HEK293T (cell line): ENCODE data around the gene ABHD14A.

ENCODE experiments used
- BHLHE40 ChIP-seq: fragments of 450-650 bp; IDR thresholded peaks from 2 replicates; pipeline ENCODE4 v1.6.1; 2016; ENCODE audit warnings: mild to moderate bottlenecking, moderate library complexity, borderline replicate concordance
- CTBP1 ChIP-seq: fragments of 450-650 bp; IDR thresholded peaks from 2 replicates; pipeline ENCODE4 v1.6.1; 2016; ENCODE audit warnings: borderline replicate concordance
- FOXK2 ChIP-seq: fragments of 450-650 bp; IDR thresholded peaks from 2 replicates; pipeline ENCODE4 v1.6.1; 2016; ENCODE audit warnings: mild to moderate bottlenecking
- FOXM1 ChIP-seq: fragments of 450-650 bp; IDR thresholded peaks from 2 replicates; pipeline ENCODE4 v1.6.1; 2017; ENCODE audit warnings: mild to moderate bottlenecking, borderline replicate concordance
- NFRKB ChIP-seq: fragments of 450-650 bp; IDR thresholded peaks from 2 replicates; pipeline ENCODE4 v1.6.1; 2016; ENCODE audit warnings: mild to moderate bottlenecking, moderate library complexity
- SUZ12 ChIP-seq: fragments of 450-650 bp; IDR thresholded peaks from 2 replicates; pipeline ENCODE4 v1.6.1; 2016; ENCODE audit warnings: mild to moderate bottlenecking
- TARDBP ChIP-seq: fragments of 450-650 bp; IDR thresholded peaks from 2 replicates; pipeline ENCODE4 v1.6.1; 2016
- ZNF384 ChIP-seq: fragments of 450-650 bp; IDR thresholded peaks from 2 replicates; pipeline ENCODE4 v1.6.1; 2016

GRCh38 chr3:51948016-51948580 lies 26.8 kb upstream of the ABHD14A start:
- TF ChIP-seq BHLHE40 (no peak), SUZ12 (no peak), FOXM1 (no peak), ZNF384 (no peak), CTBP1 (no peak), FOXK2 (no peak), NFRKB (no peak), TARDBP (no peak)
